GM13977 (cell line): ENCODE data around the gene ITGB3.

Experiments used
- DNase-seq: peaks from one replicate; pipeline ENCODE4 v3.0.0; 2012; ENCODE audit warnings: low spot score
- in situ Hi-C: fragments of 300-500 bp; cut with MboI; formaldehyde crosslinking; loops from one replicate; pipeline ENCODE4 v1.12.0; 2022; ENCODE audit warnings: low sequenced_read_pairs, low pct_unique_long_range_greater_than_20kb, mixed read lengths, inconsistent platforms; ENCODE audit not compliant: unreplicated experiment
- TF ChIP-seq, protein P1 (sequence below): IDR thresholded peaks from 2 replicates; pipeline ENCODE4 v1.5.1; 2012; ENCODE audit warnings: mild to moderate bottlenecking, control low read depth; ENCODE audit not compliant: insufficient read depth; ENCODE audit errors: extremely low read depth, missing control alignments

Gene ITGB3

DNA sequence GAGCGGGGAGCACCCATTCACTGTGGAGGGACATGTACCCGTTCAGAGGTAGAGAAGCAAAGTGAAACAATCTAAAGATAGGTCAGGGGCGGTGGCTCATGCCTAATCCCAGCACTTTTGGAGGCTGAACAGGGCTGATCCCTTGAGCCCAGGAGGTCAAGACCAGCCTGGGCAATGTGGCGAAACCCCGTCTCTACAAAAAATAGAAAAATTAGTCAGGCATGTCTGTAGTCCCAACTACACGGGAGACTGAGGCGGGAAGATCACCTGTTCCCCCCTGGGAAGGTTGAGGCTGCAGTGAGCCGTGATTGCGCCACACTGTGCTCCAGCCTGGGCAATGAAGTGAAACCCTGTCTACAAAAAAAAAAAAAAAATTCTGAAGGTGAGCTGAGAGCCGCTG is 22.8 kb upstream of the ITGB3 start:
- TF ChIP-seq, protein P1, sequence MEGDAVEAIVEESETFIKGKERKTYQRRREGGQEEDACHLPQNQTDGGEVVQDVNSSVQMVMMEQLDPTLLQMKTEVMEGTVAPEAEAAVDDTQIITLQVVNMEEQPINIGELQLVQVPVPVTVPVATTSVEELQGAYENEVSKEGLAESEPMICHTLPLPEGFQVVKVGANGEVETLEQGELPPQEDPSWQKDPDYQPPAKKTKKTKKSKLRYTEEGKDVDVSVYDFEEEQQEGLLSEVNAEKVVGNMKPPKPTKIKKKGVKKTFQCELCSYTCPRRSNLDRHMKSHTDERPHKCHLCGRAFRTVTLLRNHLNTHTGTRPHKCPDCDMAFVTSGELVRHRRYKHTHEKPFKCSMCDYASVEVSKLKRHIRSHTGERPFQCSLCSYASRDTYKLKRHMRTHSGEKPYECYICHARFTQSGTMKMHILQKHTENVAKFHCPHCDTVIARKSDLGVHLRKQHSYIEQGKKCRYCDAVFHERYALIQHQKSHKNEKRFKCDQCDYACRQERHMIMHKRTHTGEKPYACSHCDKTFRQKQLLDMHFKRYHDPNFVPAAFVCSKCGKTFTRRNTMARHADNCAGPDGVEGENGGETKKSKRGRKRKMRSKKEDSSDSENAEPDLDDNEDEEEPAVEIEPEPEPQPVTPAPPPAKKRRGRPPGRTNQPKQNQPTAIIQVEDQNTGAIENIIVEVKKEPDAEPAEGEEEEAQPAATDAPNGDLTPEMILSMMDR = no peak
- in situ Hi-C loops = loop anchor here (10.0 kb wide), 1 partner anchor 84 kb away; no protein-coding TSS in a partner anchor
- DNase-seq = no peak

DNA sequence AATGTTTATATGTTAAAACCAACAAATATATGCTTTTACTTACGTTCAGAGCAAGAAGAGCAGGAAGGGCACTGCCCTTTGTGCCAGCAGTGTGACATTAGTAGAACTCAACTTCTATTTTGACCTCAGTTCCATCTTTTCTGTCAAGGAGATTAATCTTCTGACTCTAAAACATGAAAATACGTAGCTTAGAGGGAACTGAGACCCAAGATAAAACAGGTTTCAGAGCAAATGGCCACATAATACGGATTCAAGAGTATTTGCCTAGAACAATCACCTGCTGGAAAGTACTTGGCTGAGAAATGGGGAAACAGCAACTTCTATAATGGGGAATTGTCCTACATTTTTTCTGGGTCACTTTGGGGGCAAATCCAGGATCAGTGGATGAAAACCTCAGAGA is 22.3 kb upstream of the ITGB3 start:
- in situ Hi-C loops = loop anchor here (10.0 kb wide), 1 partner anchor 83 kb away; no protein-coding TSS in a partner anchor
- TF ChIP-seq, protein P1 = no peak

DNA sequence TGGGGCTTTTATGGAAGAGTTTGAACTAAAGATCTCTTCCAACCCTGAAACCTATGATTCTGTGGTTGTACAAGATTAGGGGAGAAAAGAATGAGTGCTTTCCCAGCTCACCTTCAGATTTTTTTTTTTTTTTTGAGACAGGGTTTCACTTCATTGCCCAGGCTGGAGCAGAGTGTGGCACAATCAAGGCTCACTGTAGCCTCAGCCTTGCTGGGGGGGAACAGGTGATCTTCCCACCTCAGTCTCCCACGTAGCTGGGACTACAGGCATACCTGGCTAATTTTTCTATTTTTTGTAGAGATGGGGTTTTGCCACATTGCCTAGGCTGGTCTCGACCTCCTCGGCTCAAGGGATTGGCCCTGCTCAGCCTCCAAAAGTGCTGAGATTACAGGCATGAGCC is 21.8 kb upstream of the ITGB3 start:
- DNase-seq = no peak
- TF ChIP-seq, protein P1 = no peak
- in situ Hi-C loops = loop anchor here (10.0 kb wide), 1 partner anchor 83 kb away; no protein-coding TSS in a partner anchor

More for the DNA sequence above, 22.3 kb upstream of the ITGB3 start:
- no peak for DNase-seq

DNA sequence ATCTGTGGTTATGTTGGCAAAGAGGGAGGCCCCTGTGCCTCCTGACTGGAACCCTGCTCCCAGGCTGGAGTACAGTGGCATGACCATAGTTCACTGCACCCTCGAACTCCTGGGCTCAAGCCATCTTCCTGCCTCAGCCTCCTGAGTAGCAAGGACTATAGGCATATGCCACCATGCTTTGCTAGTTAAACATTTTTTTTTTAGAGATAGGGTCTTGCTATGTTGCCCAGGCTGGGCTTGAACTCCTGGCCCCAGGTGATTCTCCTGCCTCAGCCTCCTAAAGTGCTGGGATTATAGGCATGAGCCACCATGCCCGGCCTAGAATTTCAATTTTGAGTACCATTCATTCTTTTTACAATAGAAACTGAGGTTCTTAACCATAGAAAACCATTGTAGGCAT is 21.2 kb upstream of the ITGB3 start:
- DNase-seq = no peak
- TF ChIP-seq, protein P1 = no peak
- in situ Hi-C loops = loop anchor here (10.0 kb wide), 1 partner anchor 82 kb away; no protein-coding TSS in a partner anchor

DNA sequence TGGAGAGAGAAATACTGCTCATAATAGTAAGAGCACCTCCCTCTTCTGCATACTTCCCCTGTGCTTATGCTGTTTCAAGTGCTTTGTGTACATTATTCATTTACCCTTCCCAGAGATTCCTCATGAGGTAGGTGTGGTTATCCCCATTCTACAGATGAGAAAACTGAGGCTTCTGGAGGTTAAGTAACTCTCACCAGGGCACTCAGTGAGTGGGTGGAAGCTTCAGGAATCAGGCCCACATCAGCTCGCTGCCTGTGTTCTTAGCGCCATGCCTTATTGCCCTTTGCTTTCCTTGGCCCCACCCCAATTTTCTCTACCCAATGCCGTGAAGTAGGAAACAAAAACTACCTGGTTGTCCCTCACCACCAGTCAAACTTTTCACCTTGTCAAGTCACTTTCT is 18.1 kb upstream of the ITGB3 start:
- in situ Hi-C loops = loop anchor here (10.0 kb wide), 1 partner anchor 79 kb away; no protein-coding TSS in a partner anchor
- no peak for DNase-seq
- TF ChIP-seq, protein P1 = no peak

DNA sequence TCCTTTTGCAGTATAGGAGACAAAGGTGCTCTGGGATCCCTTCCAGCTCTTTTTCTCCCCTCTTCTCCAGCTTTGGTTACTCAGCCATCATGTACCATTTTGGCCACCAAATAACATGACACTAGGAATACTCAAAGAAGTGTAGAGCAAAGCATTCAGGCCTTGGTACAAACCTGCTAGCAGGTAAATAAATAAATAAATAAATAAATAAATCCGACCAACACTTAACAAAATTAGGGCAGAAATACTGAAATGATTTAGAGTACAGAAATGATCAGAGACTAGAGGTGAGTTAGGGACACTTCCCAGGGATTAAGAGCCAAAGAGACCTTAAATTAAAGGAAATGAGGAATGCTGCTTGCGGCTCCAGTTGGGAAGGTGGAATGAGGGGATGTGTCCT is 17.7 kb upstream of the ITGB3 start:
- in situ Hi-C loops = loop anchor here (10.0 kb wide), 1 partner anchor 79 kb away; no protein-coding TSS in a partner anchor
- TF ChIP-seq, protein P1 = no peak
- no peak for DNase-seq
